Mucosa of gallbladder (tissue), 1 donor: ENCODE measurements around the gene CALML3. TPM values are rescaled to one million over a fixed set of nuclear protein-coding genes. Genes with fewer than 3 reads are reported as not detected.

Experiments used
- DNase-seq: peaks from one replicate; pipeline ENCODE4 v3.0.0-alpha.2; 2020; ENCODE audit warnings: low spot score
- total RNA-seq: library from RNA; stranded (reverse); gene quantifications from one replicate; pipeline ENCODE4 v1.2.1, GENCODE V29; 2021
- donor health status: DM: no; HTN: no; CAD: no.

Gene CALML3
- total RNA-seq, 1 donor from 2014 or later: not detected

DNA sequence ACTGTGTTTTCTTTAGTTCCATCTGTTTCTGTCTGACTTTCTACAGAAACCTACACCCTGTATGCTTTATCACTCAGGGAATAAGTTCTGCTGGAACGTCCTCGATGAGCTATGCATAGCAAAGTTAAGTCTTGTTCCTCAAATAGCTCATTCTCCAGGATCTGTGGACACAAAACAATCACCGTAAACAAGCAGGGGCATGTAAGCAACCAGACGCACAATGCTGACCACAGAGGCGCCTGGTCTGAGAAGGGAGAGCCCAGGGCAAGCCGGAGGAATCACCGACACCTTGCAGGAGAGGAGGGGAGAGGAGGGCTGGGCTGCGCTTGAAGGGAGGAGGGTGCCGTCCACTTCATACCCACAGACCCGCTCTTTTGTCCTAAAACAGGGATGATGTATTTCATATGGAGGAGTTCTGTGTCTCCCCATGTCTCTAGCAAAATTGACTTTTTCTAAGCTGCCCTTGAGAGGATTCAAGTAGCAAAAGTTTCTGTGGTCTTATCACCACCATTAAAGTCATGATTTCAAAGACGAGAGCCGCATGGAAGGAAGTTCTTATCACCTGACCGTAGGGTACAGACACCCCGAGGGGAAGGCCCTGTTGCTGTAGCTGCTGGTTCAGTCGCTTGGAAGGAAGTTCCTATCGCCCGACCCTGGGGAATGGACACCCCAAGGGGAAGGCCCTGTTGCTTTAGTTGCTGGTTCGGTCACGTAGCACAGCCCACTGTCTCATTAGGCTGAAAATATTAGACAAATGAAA is 14.3 kb downstream of the CALML3 start:
- no peak for DNase-seq

GRCh38 chr10:5540080-5540479 is 15.3 kb downstream of the CALML3 start:
- DNase-seq: no peak

DNA sequence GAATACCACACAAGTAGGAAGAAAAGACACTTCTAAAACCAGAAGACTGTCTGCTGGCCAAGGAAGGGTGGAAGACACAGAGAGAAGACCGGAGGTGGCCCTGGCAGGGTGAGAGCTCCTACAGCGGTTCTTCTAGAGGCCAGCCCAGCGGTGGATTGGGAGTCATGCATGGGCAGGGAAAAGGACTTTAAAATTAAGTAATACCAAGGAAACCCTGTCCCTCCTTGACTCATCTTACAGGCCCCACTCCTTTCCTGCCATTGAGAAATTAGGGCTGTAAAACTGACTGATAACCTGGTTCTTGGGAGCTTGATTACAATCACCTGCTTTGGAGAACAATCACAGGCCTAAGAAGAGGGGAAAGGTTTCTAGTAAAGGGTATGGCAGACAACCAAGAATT is 16.1 kb downstream of the CALML3 start:
- no peak for DNase-seq

- DNase-seq: no peak
These were observed 17.3 kb downstream of the CALML3 start for GRCh38 chr10:5542100-5542499.

GRCh38 chr10:5543623-5544022 is 18.9 kb downstream of the CALML3 start:
- no peak for DNase-seq

- DNase-seq: peak; percentile 63
These were observed 19.6 kb downstream of the CALML3 start for GRCh38 chr10:5544216-5544805.

- DNase-seq: no peak
These were observed 20.2 kb downstream of the CALML3 start for GRCh38 chr10:5545011-5545410.

- no peak for DNase-seq
These were observed 20.6 kb downstream of the CALML3 start for GRCh38 chr10:5545426-5545777.

- DNase-seq: peak; percentile 58
These were observed 21.3 kb downstream of the CALML3 start for GRCh38 chr10:5545778-5546710.

DNA sequence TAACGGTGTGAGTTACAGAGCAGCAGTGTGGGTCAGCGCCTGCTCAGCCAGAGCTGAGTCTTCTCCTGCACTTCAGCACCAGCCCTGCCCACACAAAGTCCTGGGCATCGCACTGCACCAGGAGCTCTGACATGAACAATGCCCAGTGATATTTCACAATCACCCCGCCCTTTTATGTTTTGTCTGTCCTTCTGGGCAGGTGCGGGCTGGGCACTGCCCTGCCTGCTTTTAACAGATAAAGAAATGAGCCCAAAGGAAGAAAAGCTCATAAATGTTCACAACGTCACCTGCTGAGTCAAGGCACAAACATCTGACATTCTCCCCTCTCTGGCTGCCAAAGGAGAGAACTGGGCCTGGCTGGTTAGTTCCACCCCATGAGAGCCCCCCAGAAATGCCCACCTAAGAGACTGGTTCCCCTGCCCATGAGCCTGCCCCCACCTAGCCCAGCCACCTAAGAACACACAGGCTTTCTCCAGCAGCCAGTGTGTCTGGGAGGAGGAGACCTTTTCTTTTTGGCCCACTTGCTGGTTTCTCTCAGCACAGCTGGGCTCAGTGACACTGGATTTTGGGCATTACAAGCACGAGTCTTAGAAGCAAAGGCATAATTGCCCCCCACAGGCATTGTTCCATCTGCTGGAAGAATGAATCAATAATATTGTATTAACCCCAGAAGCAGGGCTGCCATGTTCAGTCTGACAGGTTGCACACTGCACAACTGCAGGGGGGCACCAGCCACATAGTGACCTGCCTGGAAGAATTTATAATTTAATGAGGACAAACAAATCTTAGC is 22.3 kb downstream of the CALML3 start:
- DNase-seq: peak; percentile 83

DNA sequence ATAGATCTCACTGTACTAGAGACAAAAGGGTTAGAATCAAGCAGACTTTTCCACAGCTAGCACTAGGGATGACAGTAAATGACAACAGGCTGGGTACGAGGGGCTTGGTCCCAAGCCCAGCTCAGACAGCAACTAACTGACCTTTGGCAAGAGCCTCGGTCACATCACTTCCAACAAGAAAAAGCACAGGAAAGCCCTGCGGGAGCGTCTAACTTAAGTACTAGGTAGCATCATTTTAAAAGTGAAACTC is 22.8 kb downstream of the CALML3 start:
- no peak for DNase-seq

- peak; percentile 33 for DNase-seq
These were observed 23.3 kb downstream of the CALML3 start for GRCh38 chr10:5547931-5548660.

GRCh38 chr10:5549462-5550249 is 24.9 kb downstream of the CALML3 start:
- no peak for DNase-seq

GRCh38 chr10:5550250-5550545 is 25.4 kb downstream of the CALML3 start:
- no peak for DNase-seq

DNA sequence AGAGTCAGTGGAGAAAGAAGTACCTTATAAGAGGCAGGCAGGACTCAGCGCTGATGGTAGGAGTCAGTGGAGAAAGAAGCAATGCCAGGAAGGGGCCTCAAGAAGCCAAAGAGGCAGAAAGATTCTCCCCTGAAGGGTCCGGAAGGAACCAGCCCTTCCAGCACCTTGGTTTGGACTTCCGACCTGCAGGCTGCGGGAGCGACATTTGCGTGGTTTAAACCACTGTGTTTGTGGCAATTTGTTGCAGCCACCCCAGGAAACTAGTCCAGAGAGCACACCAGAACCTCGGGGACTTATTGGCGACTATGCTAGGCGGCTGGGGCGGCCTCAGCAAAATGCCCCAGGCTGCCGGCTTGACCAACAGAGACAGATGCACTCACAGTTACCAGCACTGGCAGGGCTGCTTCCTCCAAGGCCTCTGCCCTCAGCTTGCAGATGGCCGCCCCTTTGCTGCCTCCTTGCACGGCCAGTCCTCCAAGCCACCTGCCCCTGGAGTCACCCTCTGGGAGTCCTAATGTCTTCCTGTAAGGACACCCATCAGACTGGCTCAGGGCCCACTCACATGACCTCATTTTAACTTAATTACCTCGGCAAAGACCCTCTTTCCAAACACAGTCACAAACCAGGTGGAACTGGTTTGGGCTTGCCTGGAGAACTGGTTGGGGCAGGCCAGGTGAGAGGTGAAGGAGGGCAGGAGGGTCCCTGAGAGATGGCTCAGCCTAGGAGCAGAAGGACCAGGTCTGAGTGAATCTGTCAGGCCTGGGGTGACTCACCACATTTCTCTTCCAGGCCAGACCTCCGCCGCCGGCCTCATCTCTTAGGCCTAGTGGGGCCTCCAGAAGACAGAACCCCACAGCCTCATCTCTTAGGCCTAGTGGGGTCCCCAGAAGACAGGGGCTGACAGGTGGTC is 26.1 kb downstream of the CALML3 start:
- DNase-seq: no peak

- DNase-seq: peak; percentile 71
These were observed 27.0 kb downstream of the CALML3 start for GRCh38 chr10:5551531-5552375.

GRCh38 chr10:5552376-5553321 is 27.9 kb downstream of the CALML3 start:
- DNase-seq: no peak
